H9 (cell line): Measurements from ENCODE around the gene RIC8A. TPM values are rescaled to one million over a fixed set of nuclear protein-coding genes. Genes with fewer than 3 reads are reported as not detected.
"Not testable (repeated sequence)": the region's sequence is repeated elsewhere in the genome, so short reads cannot be mapped to it uniquely, and the experiment has no call there.

ENCODE experiments used
- DNase-seq: peaks from one replicate; pipeline ENCODE4 v3.0.0-alpha.2; 2017
- H2AFZ ChIP-seq: one replicate; pipeline ENCODE4 v1.6.1; 2013; ENCODE audit warnings: mild to moderate bottlenecking, low read length, control low read depth, moderate library complexity
- H2AK5ac ChIP-seq: 2 replicates; pipeline ENCODE4 v1.6.1; 2013; ENCODE audit warnings: low read length, control low read depth, mixed read lengths; ENCODE audit not compliant: insufficient read length
- H2BK120ac ChIP-seq: one replicate; pipeline ENCODE4 v1.6.1; 2013; ENCODE audit warnings: low read depth, mild to moderate bottlenecking, low read length, control low read depth, inconsistent platforms; ENCODE audit not compliant: poor library complexity, severe bottlenecking
- H2BK12ac ChIP-seq: 2 replicates; pipeline ENCODE4 v1.6.1; 2013; ENCODE audit warnings: low read length, control low read depth, mixed read lengths, low read depth; ENCODE audit not compliant: insufficient read length
- H2BK15ac ChIP-seq: 2 replicates; pipeline ENCODE4 v1.6.1; 2013; ENCODE audit warnings: low read depth, low read length, control low read depth
- H2BK20ac ChIP-seq: one replicate; pipeline ENCODE4 v1.6.1; 2013; ENCODE audit warnings: low read depth, mild to moderate bottlenecking, low read length, control low read depth, inconsistent platforms; ENCODE audit not compliant: poor library complexity, severe bottlenecking
- H2BK5ac ChIP-seq: 2 replicates; pipeline ENCODE4 v1.6.1; 2013; ENCODE audit warnings: low read length, control low read depth, mixed read lengths; ENCODE audit not compliant: insufficient read length
- H3K14ac ChIP-seq: 2 replicates; pipeline ENCODE4 v1.6.1; 2013; ENCODE audit warnings: low read length, control low read depth; ENCODE audit not compliant: insufficient read depth
- H3K18ac ChIP-seq: 2 replicates; pipeline ENCODE4 v1.6.1; 2013; ENCODE audit warnings: low read depth, mild to moderate bottlenecking, mixed read lengths, low read length, control low read depth; ENCODE audit not compliant: insufficient read length
- H3K23ac ChIP-seq: 2 replicates; pipeline ENCODE4 v1.6.1; 2013; ENCODE audit warnings: low read length, control low read depth, mixed read lengths, low read depth; ENCODE audit not compliant: insufficient read length
- H3K23me2 ChIP-seq: 2 replicates; pipeline ENCODE4 v1.6.1; 2013; ENCODE audit warnings: low read depth, mild to moderate bottlenecking, mixed read lengths, low read length, control low read depth; ENCODE audit not compliant: insufficient read length, poor library complexity, severe bottlenecking
- H3K27ac ChIP-seq: 2 replicates; pipeline ENCODE4 v1.5.1; 2013; ENCODE audit warnings: low read length, control low read depth, mixed read lengths, low read depth; ENCODE audit not compliant: insufficient read length
- H3K27me3 ChIP-seq: 2 replicates; pipeline ENCODE4 v1.6.1; 2013; ENCODE audit warnings: low read length, control low read depth, inconsistent platforms; ENCODE audit not compliant: insufficient read depth
- H3K4ac ChIP-seq: 2 replicates; pipeline ENCODE4 v1.6.1; 2013; ENCODE audit warnings: low read depth, mild to moderate bottlenecking, control low read depth, inconsistent platforms, low read length, moderate library complexity
- H3K4me1 ChIP-seq: 2 replicates; pipeline ENCODE4 v1.6.1; 2013; ENCODE audit warnings: low read length, control low read depth, inconsistent platforms; ENCODE audit not compliant: insufficient read depth
- H3K4me2 ChIP-seq: 2 replicates; pipeline ENCODE4 v1.6.1; 2013; ENCODE audit warnings: low read length, control low read depth, mixed read lengths; ENCODE audit not compliant: insufficient read length, insufficient read depth
- H3K56ac ChIP-seq: 2 replicates; pipeline ENCODE4 v1.6.1; 2013; ENCODE audit warnings: low read depth, mild to moderate bottlenecking, mixed read lengths, low read length, control low read depth; ENCODE audit not compliant: insufficient read length
- H3K79me1 ChIP-seq: 2 replicates; pipeline ENCODE4 v1.6.1; 2013; ENCODE audit warnings: low read depth, mild to moderate bottlenecking, moderate library complexity, low read length, control low read depth, inconsistent platforms; ENCODE audit not compliant: insufficient read depth, poor library complexity, severe bottlenecking
- H3K79me2 ChIP-seq: 2 replicates; pipeline ENCODE4 v1.6.1; 2013; ENCODE audit warnings: low read length, control low read depth, inconsistent platforms; ENCODE audit not compliant: insufficient read depth
- H3K9ac ChIP-seq: 2 replicates; pipeline ENCODE4 v1.6.1; 2013; ENCODE audit warnings: low read length, control low read depth, mixed read lengths; ENCODE audit not compliant: insufficient read length; ENCODE audit errors: extremely low read depth
- H3K9me3 ChIP-seq: one replicate; pipeline ENCODE4 v1.6.1; 2013; ENCODE audit warnings: low read depth, low read length, inconsistent platforms; ENCODE audit not compliant: control insufficient read depth
- H3T11ph ChIP-seq: one replicate; pipeline ENCODE4 v1.6.1; 2013; ENCODE audit warnings: mild to moderate bottlenecking, low read length, control low read depth, inconsistent platforms
- H4K20me1 ChIP-seq: one replicate; pipeline ENCODE4 v1.6.1; 2013; ENCODE audit not compliant: control insufficient read depth, insufficient read length, insufficient read depth
- H4K5ac ChIP-seq: 2 replicates; pipeline ENCODE4 v1.6.1; 2013; ENCODE audit warnings: low read depth, mild to moderate bottlenecking, mixed read lengths, low read length, control low read depth; ENCODE audit not compliant: insufficient read length
- H4K8ac ChIP-seq: replicated peaks from 2 replicates; pipeline ENCODE4 v1.6.1; 2013; ENCODE audit warnings: low read length, control low read depth, mixed read lengths, low read depth; ENCODE audit not compliant: insufficient read length
- H4K91ac ChIP-seq: 2 replicates; pipeline ENCODE4 v1.6.1; 2013; ENCODE audit warnings: low read depth, mild to moderate bottlenecking, moderate library complexity, mixed read lengths, low read length, control low read depth; ENCODE audit not compliant: insufficient read length
- H3K27ac Mint-ChIP-seq, 3 experiments: 2 replicates in 2 of 3; 3 replicates in 1 of 3; pipeline ENCODE4 v1.8.0; 2020 to 2021; ENCODE audit warnings: mixed read lengths in 3 of 3, mild to moderate bottlenecking in 1 of 3, moderate library complexity in 1 of 3
- H3K27me3 Mint-ChIP-seq: 2 replicates; pipeline ENCODE4 v1.8.0; 2021; ENCODE audit warnings: low read depth, mild to moderate bottlenecking, moderate library complexity, mixed read lengths
- H3K36me3 Mint-ChIP-seq, 3 experiments: 2 replicates in 2 of 3; 3 replicates in 1 of 3; pipeline ENCODE4 v1.8.0; 2020 to 2021; ENCODE audit warnings: low read depth in 3 of 3, mixed read lengths in 3 of 3; ENCODE audit not compliant: insufficient read depth in 1 of 3
- H3K4me1 Mint-ChIP-seq, 2 experiments: 2 replicates each; pipeline ENCODE4 v1.8.0; 2020; ENCODE audit warnings: mixed read lengths in 2 of 2
- H3K4me3 Mint-ChIP-seq, 2 experiments: 2 replicates in 1 of 2; 3 replicates in 1 of 2; pipeline ENCODE4 v1.8.0; 2020 to 2021; ENCODE audit warnings: mild to moderate bottlenecking in 2 of 2, mixed read lengths in 2 of 2, moderate library complexity in 1 of 2
- H3K9me3 Mint-ChIP-seq, 2 experiments: 2 replicates in 1 of 2; 3 replicates in 1 of 2; pipeline ENCODE4 v1.8.0; 2020; ENCODE audit warnings: mild to moderate bottlenecking in 2 of 2, mixed read lengths in 2 of 2, moderate library complexity in 1 of 2
- whole genome bisulfite sequencing: extraction: QIAGEN DNeasy Blood & Tissue Kit; methylation state at CpG from one replicate; pipeline ENCODE4 v1.1.7; 2013; ENCODE audit warnings: missing lambda C conversion rate, low lambda C conversion rate, mixed read lengths; ENCODE audit not compliant: insufficient read length; ENCODE audit errors: extremely low coverage; 5-methylcytosine and 5-hydroxymethylcytosine counted together
- total RNA-seq: library from RNA; stranded (reverse); gene quantifications from 2 replicates; pipeline ENCODE4 v1.2.1, GENCODE V29; 2021
- TF ChIP-seq, protein P1 (sequence below): fragments of 200-600 bp; sonication (generic); conservative IDR thresholded peaks from 3 replicates; pipeline ENCODE4 v1.8.0; 2021; ENCODE audit warnings: antibody characterized with exemption, mild to moderate bottlenecking

RIC8A gene
- total RNA-seq, 1 experiment from 2014 or later: 94.9 TPM

DNA sequence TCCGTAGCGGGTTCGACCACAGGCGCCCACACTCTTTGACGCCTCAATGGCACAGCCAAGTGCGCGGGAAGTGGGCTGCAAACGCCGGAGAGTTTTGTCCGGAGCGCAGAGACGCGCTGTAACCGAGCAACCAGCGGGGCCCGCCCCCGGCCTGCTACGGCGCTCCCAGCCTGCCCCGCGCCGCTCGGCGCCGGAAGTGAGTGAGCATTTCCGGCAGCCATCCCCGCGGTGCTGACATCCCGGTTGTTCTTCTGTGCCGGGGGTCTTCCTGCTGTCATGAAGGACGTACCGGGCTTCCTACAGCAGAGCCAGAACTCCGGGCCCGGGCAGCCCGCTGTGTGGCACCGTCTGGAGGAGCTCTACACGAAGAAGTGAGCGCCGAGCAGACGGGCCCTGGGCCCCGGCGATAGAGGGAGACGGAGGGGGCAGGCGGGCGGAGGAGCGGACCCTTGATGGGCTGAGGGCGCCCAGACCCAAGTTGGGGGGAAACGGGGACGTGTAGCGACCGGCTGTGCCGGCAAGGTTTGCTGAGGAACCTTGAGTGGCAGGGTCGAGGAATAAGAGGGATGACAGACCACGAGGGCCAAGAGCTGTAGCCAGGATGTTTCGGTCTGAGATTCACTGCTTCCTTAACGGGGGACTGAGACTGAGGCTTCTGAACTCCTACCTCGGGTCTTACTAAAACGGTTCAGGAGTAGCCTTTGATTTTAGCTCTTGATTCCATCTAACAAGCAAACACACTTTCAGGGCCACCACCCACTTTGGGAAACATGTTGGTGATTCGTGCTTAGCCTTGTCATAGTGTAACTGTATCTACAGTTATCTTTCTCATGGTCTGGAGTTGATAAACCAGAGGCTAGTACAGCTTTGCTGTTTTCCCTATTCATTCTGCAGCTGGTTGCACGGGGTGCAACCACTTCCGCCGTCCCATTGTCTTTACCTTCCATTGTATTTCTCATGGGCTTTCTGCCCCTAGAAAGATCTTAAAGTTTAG, 29.6 kb downstream of the RIC8A start, which contains the start of gene PSMD13:
Gene PSMD13, plus strand, starts transcription at position 203 of the 994 bp plus-strand sequence. Its CDS starts 74 bp downstream, at position 277.
- Histone ChIP-seq H2BK15ac (no peak within 1 kb of the TSS), H4K91ac (no peak within 1 kb of the TSS), H3K9me3 (no peaks in the 10 kb centered on the region), H3K9ac (peak within 1 kb of the TSS; percentile 84), H3K23me2 (peaks cover 6% of the 10 kb centered on the region), H3K27ac (no peak within 1 kb of the TSS), H3T11ph (no peak within 1 kb of the TSS), H4K8ac (no peak within 1 kb of the TSS), H2BK12ac (no peak within 1 kb of the TSS), H3K56ac (no peak within 1 kb of the TSS), H3K23ac (no peak within 1 kb of the TSS), H3K4me1 (no peaks in the 10 kb centered on the region; the same call in 1 of the 2 replicates), H3K79me1 (peaks cover 6% of the 10 kb centered on the region), H2AK5ac (no peak within 1 kb of the TSS), H4K20me1 (no peaks in the 10 kb centered on the region), H4K5ac (no peak within 1 kb of the TSS), H3K4me2 (peak within 1 kb of the TSS; percentile 88), H2AFZ (no peak within 1 kb of the TSS), H3K14ac (peak within 1 kb of the TSS; percentile 58; the same call in 1 of the 2 replicates), H3K4ac (no peak within 1 kb of the TSS), H3K27me3 (no peaks in the 10 kb centered on the region), H3K79me2 (peaks cover 6% of the 10 kb centered on the region; the same call in 1 of the 2 replicates), H2BK120ac (no peak within 1 kb of the TSS), H2BK20ac (no peak within 1 kb of the TSS), H3K18ac (no peak within 1 kb of the TSS), H2BK5ac (no peak within 1 kb of the TSS)
- peaks cover 14 to 25% (median 24%) of the 10 kb centered on the region in 3 experiments; a peak in 6 of 7 replicates for H3K36me3 Mint-ChIP-seq
- TF ChIP-seq, protein P1, sequence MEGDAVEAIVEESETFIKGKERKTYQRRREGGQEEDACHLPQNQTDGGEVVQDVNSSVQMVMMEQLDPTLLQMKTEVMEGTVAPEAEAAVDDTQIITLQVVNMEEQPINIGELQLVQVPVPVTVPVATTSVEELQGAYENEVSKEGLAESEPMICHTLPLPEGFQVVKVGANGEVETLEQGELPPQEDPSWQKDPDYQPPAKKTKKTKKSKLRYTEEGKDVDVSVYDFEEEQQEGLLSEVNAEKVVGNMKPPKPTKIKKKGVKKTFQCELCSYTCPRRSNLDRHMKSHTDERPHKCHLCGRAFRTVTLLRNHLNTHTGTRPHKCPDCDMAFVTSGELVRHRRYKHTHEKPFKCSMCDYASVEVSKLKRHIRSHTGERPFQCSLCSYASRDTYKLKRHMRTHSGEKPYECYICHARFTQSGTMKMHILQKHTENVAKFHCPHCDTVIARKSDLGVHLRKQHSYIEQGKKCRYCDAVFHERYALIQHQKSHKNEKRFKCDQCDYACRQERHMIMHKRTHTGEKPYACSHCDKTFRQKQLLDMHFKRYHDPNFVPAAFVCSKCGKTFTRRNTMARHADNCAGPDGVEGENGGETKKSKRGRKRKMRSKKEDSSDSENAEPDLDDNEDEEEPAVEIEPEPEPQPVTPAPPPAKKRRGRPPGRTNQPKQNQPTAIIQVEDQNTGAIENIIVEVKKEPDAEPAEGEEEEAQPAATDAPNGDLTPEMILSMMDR: 0 out of 3 replicates have a peak, but pooled peaks have one; percentile 15
- peak; percentile 80 for DNase-seq
- no peaks in the 10 kb centered on the region; the same call in 1 of the 2 replicates for H3K27me3 Mint-ChIP-seq
- H3K4me1 Mint-ChIP-seq: peaks cover 9 to 18% of the 10 kb centered on the region in 2 experiments
- H3K27ac Mint-ChIP-seq: peak within 1 kb of the TSS; percentile 98 to 99 (median 99)
- no peaks in the 10 kb centered on the region; a peak in 1 of 5 replicates for H3K9me3 Mint-ChIP-seq
- H3K4me3 Mint-ChIP-seq: peak within 1 kb of the TSS; percentile 95 to 96
- WGBS: no CpG with 5 or more reads among the region's 62 CpGs

DNA sequence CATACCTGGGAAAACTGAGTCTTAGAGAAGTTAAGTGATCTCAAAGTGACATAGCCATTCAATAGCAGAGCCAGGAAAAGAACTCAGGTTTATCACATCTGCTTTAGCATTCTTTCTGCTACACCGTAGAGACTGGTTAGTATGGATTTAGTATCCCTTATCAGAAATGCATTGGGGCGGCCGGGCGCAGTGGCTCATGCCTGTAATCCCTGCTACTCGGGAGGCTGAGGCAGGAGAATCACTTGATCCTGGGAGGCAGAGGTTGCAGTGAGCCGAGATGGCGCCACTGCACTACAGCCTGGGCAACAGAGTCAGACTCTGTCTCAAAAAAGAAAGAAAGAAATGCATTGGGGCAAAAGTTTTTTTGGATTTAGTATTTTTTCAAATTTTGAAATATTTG, 30.8 kb downstream of the RIC8A start:
- not testable (repeated sequence) for H2BK20ac ChIP-seq, H2BK12ac ChIP-seq, H4K5ac ChIP-seq, H2BK120ac ChIP-seq, H3K27me3 Mint-ChIP-seq, H3K79me1 ChIP-seq, H3K27ac ChIP-seq, DNase-seq, H3K18ac ChIP-seq, H3T11ph ChIP-seq, H2BK5ac ChIP-seq, H3K4me2 ChIP-seq, H3K23ac ChIP-seq, H4K20me1 ChIP-seq, H3K9me3 Mint-ChIP-seq, H3K9me3 ChIP-seq, H3K9ac ChIP-seq, H3K79me2 ChIP-seq, H2AK5ac ChIP-seq, H3K27me3 ChIP-seq, H3K4me1 ChIP-seq, H3K23me2 ChIP-seq, H4K8ac ChIP-seq, H3K27ac Mint-ChIP-seq, H2BK15ac ChIP-seq, H3K56ac ChIP-seq, H4K91ac ChIP-seq, H3K4ac ChIP-seq, H3K14ac ChIP-seq, H2AFZ ChIP-seq
- Mint-ChIP-seq H3K4me1 (peaks cover 9 to 18% of the 10 kb centered on the region in 2 experiments), H3K4me3 (peak overlapping the region; percentile 95 to 96; a peak in 3 of 5 replicates), H3K36me3 (peaks cover 18 to 38% (median 24%) of the 10 kb centered on the region in 3 experiments; a peak in 6 of 7 replicates)
- no CpG with 5 or more reads among the region's 7 CpGs for WGBS
